Measurements from ENCODE around the gene MAN2A1. TPM values are rescaled to one million over a fixed set of nuclear protein-coding genes. Genes with fewer than 3 reads are reported as not detected.

Gene MAN2A1
- total RNA-seq, 2 experiments from 2014 or later: 50.1 to 52.3 TPM

- Mint-ChIP-seq H3K27ac (peak overlapping the region; percentile 56), H3K27me3 (ENCODE audit: low read depth) (no peaks in the 10 kb centered on the region), H3K9me3 (no peaks in the 10 kb centered on the region), H3K4me1 (ENCODE audit: low read depth) (peaks cover 38% of the 10 kb centered on the region), H3K36me3 (ENCODE audit: low read depth) (peaks cover 35% of the 10 kb centered on the region), H3K4me3 (no peak overlapping the region)
- CTCF ChIA-PET: no interaction called here
- intact Hi-C loops (cut with micrococcal nuclease): loop anchor here (2.0 kb wide), 1 partner anchor 68 kb away; no protein-coding TSS in a partner anchor
- DNase-seq: no peak
These were observed 179.0 kb downstream of the MAN2A1 start for GRCh38 chr5:109868737-109869136.

DNA sequence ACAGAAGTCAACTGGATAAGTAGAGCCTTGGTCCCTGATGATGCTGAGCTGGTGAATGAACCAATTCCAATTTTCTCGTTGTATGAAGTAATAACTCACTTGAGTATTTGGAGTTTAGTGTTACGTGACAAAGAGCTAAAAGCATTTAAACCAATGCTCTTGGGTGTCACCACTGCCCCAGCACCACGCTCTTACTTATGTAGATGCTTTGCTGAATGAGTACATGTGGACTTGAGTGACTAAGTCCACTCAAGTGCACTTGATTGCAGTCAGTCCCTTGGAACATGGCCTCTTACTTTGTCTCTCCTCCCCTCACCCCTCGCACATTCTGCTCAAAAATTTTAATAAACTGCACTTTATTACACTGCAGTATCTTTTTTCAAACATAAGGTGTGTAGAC lies 184.0 kb downstream of the MAN2A1 start:
- Mint-ChIP-seq H3K36me3 (ENCODE audit: low read depth) (peaks cover 3% of the 10 kb centered on the region), H3K9me3 (no peaks in the 10 kb centered on the region), H3K4me3 (no peak overlapping the region), H3K27ac (no peak overlapping the region), H3K4me1 (ENCODE audit: low read depth) (peaks cover 35% of the 10 kb centered on the region), H3K27me3 (ENCODE audit: low read depth) (no peaks in the 10 kb centered on the region)
- intact Hi-C loops (cut with micrococcal nuclease): loop anchor here (2.0 kb wide), 1 partner anchor 49 kb away; no protein-coding TSS in a partner anchor
- CTCF ChIA-PET: no interaction called here
- DNase-seq: no peak

DNA sequence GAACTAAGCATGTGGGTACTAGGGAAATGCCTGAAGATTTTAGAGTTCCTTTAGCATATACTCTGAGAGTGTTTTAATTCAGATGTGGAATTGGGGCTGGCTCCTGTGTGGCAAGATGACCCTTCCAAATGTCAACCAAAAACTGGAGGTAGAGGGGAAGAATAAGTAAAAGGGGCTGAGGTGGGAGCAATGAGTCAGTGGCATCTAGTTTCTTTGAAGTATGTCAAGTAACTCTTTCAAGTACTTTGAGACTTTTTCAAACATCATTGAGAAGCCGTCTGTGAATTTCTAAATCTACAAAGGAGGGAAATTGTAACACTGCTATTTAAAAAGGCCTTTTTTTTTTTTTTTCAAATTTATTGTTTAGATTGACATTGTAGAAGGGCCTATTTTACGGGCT lies 184.4 kb downstream of the MAN2A1 start:
- DNase-seq: no peak
- intact Hi-C loops (cut with micrococcal nuclease): loop anchor here (2.0 kb wide), 1 partner anchor 49 kb away; no protein-coding TSS in a partner anchor
- Mint-ChIP-seq H3K36me3 (ENCODE audit: low read depth) (peaks cover 3% of the 10 kb centered on the region), H3K4me1 (ENCODE audit: low read depth) (peaks cover 31% of the 10 kb centered on the region), H3K27me3 (ENCODE audit: low read depth) (no peaks in the 10 kb centered on the region), H3K27ac (no peak overlapping the region), H3K9me3 (no peaks in the 10 kb centered on the region), H3K4me3 (no peak overlapping the region)
- CTCF ChIA-PET: no interaction called here

- H3K27ac Mint-ChIP-seq: no peak overlapping the region
- no peak overlapping the region for H3K4me3 Mint-ChIP-seq
- intact Hi-C loops (cut with micrococcal nuclease): no loop called here
- CTCF ChIA-PET: interaction anchor here (0.5 to 0.7 kb wide), 2 partner anchors 13 to 102 kb away, joined by 3 to 4 read pairs; no protein-coding TSS in a partner anchor
- peak; percentile 47 for DNase-seq
- H3K36me3 Mint-ChIP-seq (ENCODE audit: low read depth): peaks cover 1% of the 10 kb centered on the region
- no peaks in the 10 kb centered on the region for H3K9me3 Mint-ChIP-seq
- H3K4me1 Mint-ChIP-seq (ENCODE audit: low read depth): peaks cover 29% of the 10 kb centered on the region
- H3K27me3 Mint-ChIP-seq (ENCODE audit: low read depth): no peaks in the 10 kb centered on the region
These were observed 186.5 kb downstream of the MAN2A1 start for GRCh38 chr5:109876030-109876725.

- peaks cover 30% of the 10 kb centered on the region for H3K4me1 Mint-ChIP-seq (ENCODE audit: low read depth)
- H3K27ac Mint-ChIP-seq: no peak overlapping the region
- H3K4me3 Mint-ChIP-seq: no peak overlapping the region
- CTCF ChIA-PET: interaction anchor here (0.7 kb wide), 1 partner anchor 12 kb away, joined by 4 read pairs; no protein-coding TSS in a partner anchor
- DNase-seq: no peak
- no peaks in the 10 kb centered on the region for H3K9me3 Mint-ChIP-seq
- intact Hi-C loops (cut with micrococcal nuclease): no loop called here
- H3K27me3 Mint-ChIP-seq (ENCODE audit: low read depth): no peaks in the 10 kb centered on the region
- H3K36me3 Mint-ChIP-seq (ENCODE audit: low read depth): no peaks in the 10 kb centered on the region
These were observed 187.4 kb downstream of the MAN2A1 start for GRCh38 chr5:109876941-109877669.

DNA sequence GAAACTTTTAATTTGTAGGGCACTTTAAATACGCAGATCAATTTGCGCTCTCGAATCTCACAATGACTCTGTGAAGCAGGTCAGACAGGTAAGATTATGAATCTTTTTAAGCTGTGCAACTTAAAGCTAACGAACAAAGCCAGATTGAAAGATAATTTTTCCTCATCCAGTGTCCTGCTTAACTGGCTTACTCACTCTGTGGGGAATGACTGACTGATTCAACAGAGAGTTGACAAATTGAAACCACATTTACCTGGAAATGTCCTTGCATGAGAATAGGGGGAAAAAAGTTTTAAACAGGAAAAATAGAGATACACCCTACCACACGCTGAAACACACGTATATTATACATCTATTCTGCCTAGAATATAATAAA lies 187.9 kb downstream of the MAN2A1 start:
- peaks cover 30% of the 10 kb centered on the region for H3K4me1 Mint-ChIP-seq (ENCODE audit: low read depth)
- H3K9me3 Mint-ChIP-seq: no peaks in the 10 kb centered on the region
- H3K4me3 Mint-ChIP-seq: no peak overlapping the region
- no peak overlapping the region for H3K27ac Mint-ChIP-seq
- H3K36me3 Mint-ChIP-seq (ENCODE audit: low read depth): no peaks in the 10 kb centered on the region
- no peak for DNase-seq
- CTCF ChIA-PET: no interaction called here
- intact Hi-C loops (cut with micrococcal nuclease): no loop called here
- no peaks in the 10 kb centered on the region for H3K27me3 Mint-ChIP-seq (ENCODE audit: low read depth)

GRCh38 chr5:109878887-109879286 lies 189.2 kb downstream of the MAN2A1 start:
- Mint-ChIP-seq H3K4me3 (no peak overlapping the region), H3K36me3 (ENCODE audit: low read depth) (no peaks in the 10 kb centered on the region), H3K4me1 (ENCODE audit: low read depth) (peaks cover 30% of the 10 kb centered on the region), H3K27me3 (ENCODE audit: low read depth) (no peaks in the 10 kb centered on the region), H3K27ac (no peak overlapping the region), H3K9me3 (no peaks in the 10 kb centered on the region)
- no peak for DNase-seq
- intact Hi-C loops (cut with micrococcal nuclease): no loop called here
- CTCF ChIA-PET: no interaction called here

DNA sequence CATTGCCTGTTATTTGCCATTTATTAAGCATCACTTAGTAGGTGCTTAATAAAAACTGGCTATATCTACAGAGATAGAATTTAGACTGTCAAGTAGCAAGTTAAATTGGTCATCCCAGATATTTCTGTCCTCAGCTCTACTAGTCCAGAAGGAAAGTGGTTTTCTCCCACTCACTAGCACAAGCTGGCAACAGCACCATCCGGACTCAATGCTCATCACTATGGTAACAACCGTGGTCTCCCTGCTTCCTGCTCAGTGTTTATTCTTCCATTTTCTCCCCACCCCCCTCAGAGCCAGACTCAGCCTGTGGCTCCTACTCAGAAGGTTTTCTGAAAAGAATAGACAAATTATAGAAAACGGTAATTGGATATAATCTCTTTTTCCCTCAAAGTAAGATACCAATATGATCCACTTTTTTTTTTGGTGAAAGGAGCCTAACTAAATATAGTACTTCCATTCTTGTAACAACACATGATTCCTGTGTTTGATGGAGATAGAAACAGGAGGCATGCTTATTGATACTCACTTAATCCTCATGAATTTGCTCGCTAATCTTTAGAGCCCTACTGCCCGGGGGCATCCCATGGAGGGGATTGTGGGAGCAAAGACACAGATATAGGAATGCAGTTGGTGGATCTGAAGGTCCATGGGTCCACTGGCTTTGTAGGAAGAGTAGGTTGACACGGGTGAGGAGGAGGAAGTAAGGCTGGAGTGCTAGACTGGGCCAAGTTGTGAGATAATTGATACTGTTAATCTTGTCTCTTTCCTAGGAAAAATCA lies 191.4 kb downstream of the MAN2A1 start:
- H3K4me3 Mint-ChIP-seq: no peak overlapping the region
- no peaks in the 10 kb centered on the region for H3K27me3 Mint-ChIP-seq (ENCODE audit: low read depth)
- CTCF ChIA-PET: interaction anchor here (0.6 kb wide), 1 partner anchor 1051 kb away, joined by 4 read pairs; no protein-coding TSS in a partner anchor
- no peaks in the 10 kb centered on the region for H3K9me3 Mint-ChIP-seq
- no peak overlapping the region for H3K27ac Mint-ChIP-seq
- intact Hi-C loops (cut with micrococcal nuclease): no loop called here
- H3K4me1 Mint-ChIP-seq (ENCODE audit: low read depth): peaks cover 14% of the 10 kb centered on the region
- DNase-seq: no peak
- no peaks in the 10 kb centered on the region for H3K36me3 Mint-ChIP-seq (ENCODE audit: low read depth)

DNA sequence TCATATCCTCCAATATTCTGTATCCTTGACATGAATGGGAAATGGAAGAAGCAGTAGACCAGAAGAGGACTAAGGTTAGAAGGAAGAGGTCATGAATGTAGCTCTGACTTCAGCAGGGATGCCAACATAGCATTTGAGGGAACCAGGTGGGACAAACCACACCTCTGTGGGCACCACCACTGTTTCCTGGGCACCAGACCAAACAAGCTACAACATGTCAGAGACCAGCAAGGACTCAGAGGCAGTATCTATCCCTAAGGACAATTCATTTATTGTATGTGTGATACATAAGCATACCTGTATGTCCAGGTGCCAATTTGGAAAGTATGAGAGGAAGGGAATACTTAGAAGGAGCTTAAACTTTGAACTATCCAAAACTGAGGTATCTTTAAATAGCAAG lies 192.8 kb downstream of the MAN2A1 start:
- CTCF ChIA-PET: no interaction called here
- Mint-ChIP-seq H3K27me3 (ENCODE audit: low read depth) (no peaks in the 10 kb centered on the region), H3K4me3 (no peak overlapping the region), H3K9me3 (no peaks in the 10 kb centered on the region), H3K4me1 (ENCODE audit: low read depth) (peaks cover 5% of the 10 kb centered on the region), H3K36me3 (ENCODE audit: low read depth) (no peaks in the 10 kb centered on the region), H3K27ac (no peak overlapping the region)
- intact Hi-C loops (cut with micrococcal nuclease): no loop called here
- no peak for DNase-seq

GRCh38 chr5:109884676-109885075 lies 194.9 kb downstream of the MAN2A1 start:
- peaks cover 8% of the 10 kb centered on the region for H3K4me1 Mint-ChIP-seq (ENCODE audit: low read depth)
- CTCF ChIA-PET: no interaction called here
- no peaks in the 10 kb centered on the region for H3K36me3 Mint-ChIP-seq (ENCODE audit: low read depth)
- no peaks in the 10 kb centered on the region for H3K27me3 Mint-ChIP-seq (ENCODE audit: low read depth)
- intact Hi-C loops (cut with micrococcal nuclease): no loop called here
- no peak for DNase-seq
- no peak overlapping the region for H3K27ac Mint-ChIP-seq
- H3K4me3 Mint-ChIP-seq: no peak overlapping the region
- H3K9me3 Mint-ChIP-seq: no peaks in the 10 kb centered on the region

- intact Hi-C loops (cut with micrococcal nuclease): no loop called here
- Mint-ChIP-seq H3K27me3 (ENCODE audit: low read depth) (no peaks in the 10 kb centered on the region), H3K4me1 (ENCODE audit: low read depth) (peaks cover 8% of the 10 kb centered on the region), H3K27ac (no peak overlapping the region), H3K36me3 (ENCODE audit: low read depth) (no peaks in the 10 kb centered on the region), H3K9me3 (no peaks in the 10 kb centered on the region), H3K4me3 (no peak overlapping the region)
- DNase-seq: no peak
- CTCF ChIA-PET: no interaction called here
These were observed 195.5 kb downstream of the MAN2A1 start for GRCh38 chr5:109885205-109885604.

DNA sequence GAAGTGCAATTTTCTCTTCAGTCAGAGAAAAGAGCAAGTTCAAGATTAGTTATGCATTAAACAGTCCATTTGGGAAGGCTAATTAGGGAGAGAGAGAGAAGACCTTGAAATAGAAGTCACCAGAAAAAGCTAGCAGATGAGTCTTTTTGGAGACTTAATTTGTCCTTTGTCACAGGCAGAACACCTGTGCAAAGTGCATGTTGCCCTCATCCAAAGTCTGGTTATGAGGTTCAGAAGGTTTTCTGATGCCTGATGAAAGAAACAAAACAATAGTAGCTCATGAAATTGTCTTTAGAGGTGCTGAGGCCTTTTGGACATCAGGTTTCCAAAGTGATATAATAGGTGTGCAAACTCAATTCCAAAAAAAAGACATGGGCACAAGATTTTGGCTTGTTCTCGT lies 199.3 kb downstream of the MAN2A1 start:
- Mint-ChIP-seq H3K27me3 (ENCODE audit: low read depth) (no peaks in the 10 kb centered on the region), H3K4me1 (ENCODE audit: low read depth) (peaks cover 3% of the 10 kb centered on the region), H3K36me3 (ENCODE audit: low read depth) (no peaks in the 10 kb centered on the region), H3K27ac (no peak overlapping the region), H3K4me3 (no peak overlapping the region), H3K9me3 (peaks cover 4% of the 10 kb centered on the region)
- intact Hi-C loops (cut with micrococcal nuclease): no loop called here
- CTCF ChIA-PET: interaction anchor here (0.6 to 1.2 kb wide), 3 partner anchors 12 to 128 kb away, joined by 3 to 4 read pairs (median 4); no protein-coding TSS in a partner anchor
- DNase-seq: no peak

All from activated naive CD4-positive, alpha-beta T cell treated with anti-CD3 and anti-CD28 coated beads for 36 hours (primary cell).